ENCODE data around the gene BACH2.

GRCh38 chr6:90212274-90212673 lies 84.4 kb downstream of the BACH2 start:
- TF ChIP-seq CTCF (IDR thresholded peaks at IDR 0.05): no peak
- TF ChIP-seq POLR2AphosphoS5 (IDR thresholded peaks at IDR 0.05; ENCODE audit: insufficient read depth in 1 of 2, low read depth in 1 of 2): no peak
